OCI-LY1 (cell line): ENCODE data around the gene PDYN.

Source experiments
- H2AFZ ChIP-seq: fragments of 200-600 bp; sonication (generic), shearing (Covaris generic); 2 replicates; pipeline ENCODE4 v1.6.0; 2014; ENCODE audit warnings: antibody characterized with exemption, mild to moderate bottlenecking, low read length
- H3F3A ChIP-seq: fragments of 200-600 bp; sonication (generic), shearing (Covaris generic); 2 replicates; pipeline ENCODE4 v1.6.0; 2014; ENCODE audit warnings: mild to moderate bottlenecking, antibody characterized with exemption, low read length, moderate library complexity; ENCODE audit not compliant: insufficient read depth
- H3K27ac ChIP-seq: fragments of 200-600 bp; sonication (generic); 2 replicates; pipeline ENCODE4 v1.5.1; 2014; ENCODE audit warnings: low read length, mixed run types, mild to moderate bottlenecking, low read depth; ENCODE audit not compliant: poor library complexity, severe bottlenecking
- H3K27me3 ChIP-seq: fragments of 200-600 bp; sonication (generic); 2 replicates; pipeline ENCODE4 v1.6.0; 2014; ENCODE audit warnings: antibody characterized with exemption, mild to moderate bottlenecking, low read length, moderate library complexity; ENCODE audit not compliant: insufficient read depth
- H3K36me3 ChIP-seq: fragments of 200-600 bp; sonication (generic); 2 replicates; pipeline ENCODE4 v1.6.1; 2014; ENCODE audit warnings: mild to moderate bottlenecking, antibody characterized with exemption, low read length, moderate library complexity, mixed read lengths; ENCODE audit not compliant: insufficient read depth
- H3K4me1 ChIP-seq: fragments of 200-600 bp; sonication (generic); 2 replicates; pipeline ENCODE4 v1.5.1; 2014; ENCODE audit warnings: mild to moderate bottlenecking, low read length, moderate library complexity; ENCODE audit not compliant: insufficient read depth, severe bottlenecking
- H3K4me2 ChIP-seq: fragments of 200-600 bp; sonication (generic), shearing (Covaris generic); 2 replicates; pipeline ENCODE4 v1.6.1; 2014; ENCODE audit warnings: low read length
- H3K4me3 ChIP-seq: fragments of 200-600 bp; sonication (generic); 2 replicates; pipeline ENCODE4 v1.5.1; 2014; ENCODE audit warnings: low read length, low read depth, mild to moderate bottlenecking, mixed read lengths; ENCODE audit not compliant: poor library complexity, severe bottlenecking
- H3K79me2 ChIP-seq: fragments of 200-600 bp; shearing (Covaris generic); 2 replicates; pipeline ENCODE4 v1.6.1; 2016; ENCODE audit warnings: mixed run types, low read length, mixed read lengths; ENCODE audit not compliant: insufficient read depth
- H3K9ac ChIP-seq: fragments of 200-600 bp; sonication (generic), shearing (Covaris generic); 2 replicates; pipeline ENCODE4 v1.6.1; 2014; ENCODE audit warnings: mild to moderate bottlenecking, low read length, mixed read lengths
- H3K9me2 ChIP-seq: fragments of 200-600 bp; sonication (generic), shearing (Covaris generic); 2 replicates; pipeline ENCODE4 v1.6.1; 2014; ENCODE audit warnings: low read depth, mild to moderate bottlenecking, low read length, mixed read lengths
- H3K9me3 ChIP-seq: fragments of 200-600 bp; shearing (Covaris generic); 2 replicates; pipeline ENCODE4 v1.6.1; 2014; ENCODE audit warnings: low read length, mixed read lengths
- H4K20me1 ChIP-seq: fragments of 200-600 bp; sonication (generic), shearing (Covaris generic); 2 replicates; pipeline ENCODE4 v1.6.0; 2016; ENCODE audit warnings: mild to moderate bottlenecking, low read length; ENCODE audit not compliant: insufficient read depth
- EZH2 ChIP-seq: fragments of 200-600 bp; sonication (generic), shearing (Covaris generic); IDR thresholded peaks from 2 replicates; pipeline ENCODE4 v1.8.0; 2017; ENCODE audit warnings: borderline replicate concordance, mixed run types, mild to moderate bottlenecking, antibody characterized with exemption, low read length, moderate library complexity, mixed read lengths
- TF ChIP-seq, protein P1 (sequence below): fragments of 200-600 bp; sonication (generic), shearing (Covaris generic); IDR thresholded peaks from 2 replicates; pipeline ENCODE4 v1.5.1; 2017; ENCODE audit warnings: mild to moderate bottlenecking, antibody characterized with exemption, low read length, moderate library complexity, mixed read lengths

The PDYN gene

DNA sequence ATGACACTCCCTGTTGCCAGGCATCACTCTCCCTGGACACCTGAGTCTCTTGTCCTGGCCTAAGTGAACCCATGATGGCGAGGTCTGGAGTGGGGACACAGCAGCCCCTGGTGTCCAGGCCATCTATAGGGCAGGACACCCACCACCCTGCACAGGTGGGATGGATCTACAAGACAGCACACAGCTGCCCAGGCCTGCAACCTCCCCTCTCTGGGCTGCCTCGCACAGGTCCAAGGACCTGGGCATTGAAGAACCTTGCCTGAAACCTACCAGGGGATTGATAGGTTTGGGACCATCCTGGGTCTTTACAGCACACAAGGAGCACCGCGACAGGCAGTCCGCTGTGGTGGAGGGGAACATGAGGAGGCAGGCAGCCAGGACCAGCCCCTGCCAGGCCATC, 11.2 kb downstream of the PDYN start:
- Histone ChIP-seq H3K4me1 (no peaks in the 10 kb centered on the region), H3K9ac (no peak overlapping the region)

DNA sequence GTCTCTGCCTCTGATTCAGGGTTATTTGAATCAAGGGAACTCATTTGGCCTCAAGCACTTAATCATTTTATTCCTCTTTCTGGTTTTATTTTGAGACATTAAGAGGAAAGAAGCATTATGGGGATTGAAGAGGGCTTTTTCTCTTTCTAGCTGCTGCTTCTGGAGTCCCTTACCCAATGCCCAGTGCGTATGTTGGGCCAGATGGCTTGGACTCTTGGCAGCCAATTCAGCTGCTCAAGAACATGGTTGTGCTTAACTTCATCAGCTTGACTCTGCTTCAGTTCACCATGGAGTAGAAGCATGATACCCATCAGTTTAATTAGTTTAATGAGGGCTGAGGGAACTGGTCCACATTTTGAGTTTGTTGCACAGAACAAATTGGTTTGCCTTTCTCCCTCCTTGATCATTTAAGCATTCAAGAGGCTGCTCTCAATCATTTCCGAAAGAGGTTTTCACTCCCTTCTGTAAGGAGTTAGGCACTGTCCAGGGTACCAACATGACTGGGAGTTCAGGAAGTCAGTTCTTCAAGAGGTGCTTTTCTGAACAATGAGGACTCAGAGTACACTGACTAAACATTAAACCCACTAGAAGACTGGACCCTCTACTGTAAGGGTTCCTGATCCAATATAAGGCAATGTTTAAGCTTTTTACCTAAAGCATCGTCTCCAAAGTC, 14.6 kb downstream of the PDYN start:
- Histone ChIP-seq H2AFZ (no peak overlapping the region), H3K4me2 (no peak overlapping the region), H3K9me2 (no peaks in the 10 kb centered on the region), H3K4me3 (no peak overlapping the region), H3K27me3 (no peaks in the 10 kb centered on the region; the same call in 1 of the 2 replicates), H3K36me3 (no peaks in the 10 kb centered on the region), H3K9ac (no peak overlapping the region), H4K20me1 (no peaks in the 10 kb centered on the region), H3K9me3 (no peaks in the 10 kb centered on the region), H3K4me1 (no peaks in the 10 kb centered on the region), H3F3A (no peaks in the 10 kb centered on the region), H3K79me2 (no peaks in the 10 kb centered on the region), H3K27ac (no peak overlapping the region)
- TF ChIP-seq, protein P1, sequence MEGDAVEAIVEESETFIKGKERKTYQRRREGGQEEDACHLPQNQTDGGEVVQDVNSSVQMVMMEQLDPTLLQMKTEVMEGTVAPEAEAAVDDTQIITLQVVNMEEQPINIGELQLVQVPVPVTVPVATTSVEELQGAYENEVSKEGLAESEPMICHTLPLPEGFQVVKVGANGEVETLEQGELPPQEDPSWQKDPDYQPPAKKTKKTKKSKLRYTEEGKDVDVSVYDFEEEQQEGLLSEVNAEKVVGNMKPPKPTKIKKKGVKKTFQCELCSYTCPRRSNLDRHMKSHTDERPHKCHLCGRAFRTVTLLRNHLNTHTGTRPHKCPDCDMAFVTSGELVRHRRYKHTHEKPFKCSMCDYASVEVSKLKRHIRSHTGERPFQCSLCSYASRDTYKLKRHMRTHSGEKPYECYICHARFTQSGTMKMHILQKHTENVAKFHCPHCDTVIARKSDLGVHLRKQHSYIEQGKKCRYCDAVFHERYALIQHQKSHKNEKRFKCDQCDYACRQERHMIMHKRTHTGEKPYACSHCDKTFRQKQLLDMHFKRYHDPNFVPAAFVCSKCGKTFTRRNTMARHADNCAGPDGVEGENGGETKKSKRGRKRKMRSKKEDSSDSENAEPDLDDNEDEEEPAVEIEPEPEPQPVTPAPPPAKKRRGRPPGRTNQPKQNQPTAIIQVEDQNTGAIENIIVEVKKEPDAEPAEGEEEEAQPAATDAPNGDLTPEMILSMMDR = no peak
- TF ChIP-seq EZH2 = no peak

More for the DNA sequence above, 11.2 kb downstream of the PDYN start:
- Histone ChIP-seq H3K27ac (no peak overlapping the region), H3K36me3 (no peaks in the 10 kb centered on the region), H3K27me3 (no peaks in the 10 kb centered on the region; the same call in 1 of the 2 replicates), H3K9me3 (no peaks in the 10 kb centered on the region), H4K20me1 (no peaks in the 10 kb centered on the region), H3K9me2 (no peaks in the 10 kb centered on the region), H3F3A (no peaks in the 10 kb centered on the region), H3K4me2 (no peak overlapping the region), H3K79me2 (no peaks in the 10 kb centered on the region), H3K4me3 (no peak overlapping the region), H2AFZ (no peak overlapping the region)
- TF ChIP-seq EZH2 = no peak
- TF ChIP-seq, protein P1 = no peak

DNA sequence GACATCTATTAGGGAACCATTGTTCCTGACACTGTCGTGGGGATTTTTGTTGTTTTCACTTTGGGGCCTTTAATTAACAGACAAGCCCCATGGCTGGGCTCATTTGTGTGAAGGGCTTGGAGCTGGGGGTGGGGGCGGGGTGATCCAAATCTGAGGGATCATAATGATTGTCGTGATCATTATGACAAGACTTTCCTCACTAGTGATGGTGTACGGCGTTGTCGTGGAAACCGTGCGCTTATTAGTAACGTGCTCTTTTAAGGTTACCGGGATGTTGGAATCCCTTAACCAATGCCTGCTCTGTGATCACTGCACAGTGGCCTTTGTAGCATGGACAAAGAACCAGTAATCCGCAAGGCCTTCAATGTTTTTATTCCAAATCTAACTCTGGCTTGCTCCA, 18.6 kb downstream of the PDYN start:
- Histone ChIP-seq H3K27me3 (no peaks in the 10 kb centered on the region; the same call in 1 of the 2 replicates), H3K79me2 (no peaks in the 10 kb centered on the region), H3F3A (no peaks in the 10 kb centered on the region), H3K27ac (no peak overlapping the region), H2AFZ (no peak overlapping the region), H3K4me3 (no peak overlapping the region), H3K36me3 (no peaks in the 10 kb centered on the region), H3K9me3 (no peaks in the 10 kb centered on the region), H4K20me1 (no peaks in the 10 kb centered on the region), H3K9me2 (no peaks in the 10 kb centered on the region), H3K4me1 (no peaks in the 10 kb centered on the region), H3K4me2 (no peak overlapping the region), H3K9ac (no peak overlapping the region)
- TF ChIP-seq EZH2 = no peak
- TF ChIP-seq, protein P1 = no peak
